Lower leg skin (tissue), 4 donors: ENCODE data around the gene IMMP1L. TPM values are rescaled to one million over a fixed set of nuclear protein-coding genes. Genes with fewer than 3 reads are reported as not detected.

Source experiments
- DNase-seq, 2 donors: peaks; one replicate each; pipeline ENCODE4 v3.0.0-alpha.2; 2019; ENCODE audit warnings: low spot score in 2 of 2
- H3K4me3 ChIP-seq: fragments of 200-600 bp; sonication (generic); 2 replicates; pipeline ENCODE4 v1.5.1; 2017; ENCODE audit warnings: mild to moderate bottlenecking, low read depth; ENCODE audit not compliant: poor library complexity, severe bottlenecking
- POLR2A ChIP-seq, 2 donors: fragments of 450-650 bp; IDR thresholded peaks; one replicate each; pipeline ENCODE4 v1.6.1; 2016 to 2017; ENCODE audit warnings: antibody characterized with exemption in 2 of 2, mild to moderate bottlenecking in 1 of 2, moderate library complexity in 1 of 2
- WGBS, 2 donors: methylation state at CpG; one replicate each; pipeline ENCODE4 v1.1.5; 2018; 5-methylcytosine and 5-hydroxymethylcytosine counted together
- intact Hi-C: fragments of 100-400 bp; cut with DNase I; formaldehyde crosslinking; loops from one replicate; pipeline ENCODE4 v1.15.0; 2023; ENCODE audit warnings: low total_unique reads
- total RNA-seq, 4 donors: library from RNA; depleted of rRNA; stranded (reverse); fragments of >200 nt; gene quantifications; one replicate each; pipeline ENCODE4 v1.1.0, GENCODE V29; 2016
- TF ChIP-seq, protein P1 (sequence below), 3 donors: fragments of 450-650 bp; IDR thresholded peaks; one replicate each; pipeline ENCODE4 v1.5.1; 2016; ENCODE audit warnings: antibody characterized with exemption in 3 of 3, mild to moderate bottlenecking in 3 of 3, moderate library complexity in 2 of 3

IMMP1L gene
- total RNA-seq, 4 donors from 2014 or later = 6.8 to 79.9 (median 26.4) TPM

GRCh38 chr11:31464436-31464835 is 45.0 kb downstream of the IMMP1L start:
- intact Hi-C loops = no loop called here

DNA sequence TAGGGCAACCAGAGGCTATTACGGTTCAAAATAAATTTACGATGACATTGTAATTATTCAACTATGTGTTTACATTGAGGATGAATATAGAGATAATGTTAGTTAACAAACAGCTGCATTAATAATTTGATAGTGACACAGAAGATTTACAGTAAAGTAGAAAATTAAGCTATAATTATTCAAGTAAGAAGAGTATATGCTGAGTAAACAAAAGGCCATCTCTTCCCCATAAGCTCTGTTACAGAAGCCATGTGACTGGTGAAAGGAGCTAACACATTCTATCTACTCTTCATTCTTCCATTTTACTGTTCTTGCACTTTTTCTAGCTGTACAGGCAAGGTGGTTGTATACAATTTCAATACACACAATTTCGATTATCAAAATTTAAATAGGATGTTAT is 54.2 kb downstream of the IMMP1L start:
- DNase-seq = no peak
- 95 to 96% methylated on average over 3 of the region's 3 CpGs for WGBS, 2 donors
- TF ChIP-seq, protein P1, sequence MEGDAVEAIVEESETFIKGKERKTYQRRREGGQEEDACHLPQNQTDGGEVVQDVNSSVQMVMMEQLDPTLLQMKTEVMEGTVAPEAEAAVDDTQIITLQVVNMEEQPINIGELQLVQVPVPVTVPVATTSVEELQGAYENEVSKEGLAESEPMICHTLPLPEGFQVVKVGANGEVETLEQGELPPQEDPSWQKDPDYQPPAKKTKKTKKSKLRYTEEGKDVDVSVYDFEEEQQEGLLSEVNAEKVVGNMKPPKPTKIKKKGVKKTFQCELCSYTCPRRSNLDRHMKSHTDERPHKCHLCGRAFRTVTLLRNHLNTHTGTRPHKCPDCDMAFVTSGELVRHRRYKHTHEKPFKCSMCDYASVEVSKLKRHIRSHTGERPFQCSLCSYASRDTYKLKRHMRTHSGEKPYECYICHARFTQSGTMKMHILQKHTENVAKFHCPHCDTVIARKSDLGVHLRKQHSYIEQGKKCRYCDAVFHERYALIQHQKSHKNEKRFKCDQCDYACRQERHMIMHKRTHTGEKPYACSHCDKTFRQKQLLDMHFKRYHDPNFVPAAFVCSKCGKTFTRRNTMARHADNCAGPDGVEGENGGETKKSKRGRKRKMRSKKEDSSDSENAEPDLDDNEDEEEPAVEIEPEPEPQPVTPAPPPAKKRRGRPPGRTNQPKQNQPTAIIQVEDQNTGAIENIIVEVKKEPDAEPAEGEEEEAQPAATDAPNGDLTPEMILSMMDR (IDR thresholded peaks at IDR 0.05) = no peak
- TF ChIP-seq POLR2A (IDR thresholded peaks at IDR 0.05) = no peak
- intact Hi-C loops = no loop called here
- H3K4me3 ChIP-seq = no peak overlapping the region

More at GRCh38 chr11:31464436-31464835, 45.0 kb downstream of the IMMP1L start:
- no peak overlapping the region for H3K4me3 ChIP-seq
- TF ChIP-seq POLR2A (IDR thresholded peaks at IDR 0.05) = no peak
- TF ChIP-seq, protein P1 (IDR thresholded peaks at IDR 0.05) = no peak
- 99% methylated on average over 3 of the region's 3 CpGs for WGBS, 2 donors
- no peak for DNase-seq

DNA sequence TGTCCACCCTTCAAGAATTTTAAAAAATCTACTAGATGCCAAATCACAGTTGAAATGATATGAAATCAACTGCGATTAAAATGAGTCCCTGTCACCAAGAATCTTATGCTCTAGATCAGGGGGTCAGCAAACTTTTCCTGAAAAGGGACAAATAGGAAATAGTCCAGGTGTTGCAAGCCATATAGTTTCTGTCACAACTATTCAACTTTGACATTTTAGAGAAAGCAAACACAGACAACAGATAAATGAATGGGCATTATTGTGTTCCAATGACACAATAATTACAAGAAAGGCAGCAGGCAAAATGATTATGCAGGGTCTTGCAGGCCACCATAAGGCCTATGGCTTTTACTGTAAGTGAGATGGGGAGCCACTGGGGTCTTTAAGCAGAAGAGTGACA is 58.6 kb downstream of the IMMP1L start:
- 95 to 96% methylated on average over 1 of the region's 1 CpG for WGBS, 2 donors
- intact Hi-C loops = no loop called here
- H3K4me3 ChIP-seq = no peak overlapping the region
- no peak for DNase-seq
- TF ChIP-seq, protein P1 (IDR thresholded peaks at IDR 0.05) = no peak
- TF ChIP-seq POLR2A (IDR thresholded peaks at IDR 0.05) = no peak

GRCh38 chr11:31449040-31449439 is 60.4 kb downstream of the IMMP1L start:
- no peak for DNase-seq
- TF ChIP-seq, protein P1 (IDR thresholded peaks at IDR 0.05) = no peak
- no peak for TF ChIP-seq POLR2A (IDR thresholded peaks at IDR 0.05)
- H3K4me3 ChIP-seq = no peak overlapping the region
- intact Hi-C loops = no loop called here
- WGBS, 2 donors = 92 to 93% methylated on average over 2 of the region's 2 CpGs

DNA sequence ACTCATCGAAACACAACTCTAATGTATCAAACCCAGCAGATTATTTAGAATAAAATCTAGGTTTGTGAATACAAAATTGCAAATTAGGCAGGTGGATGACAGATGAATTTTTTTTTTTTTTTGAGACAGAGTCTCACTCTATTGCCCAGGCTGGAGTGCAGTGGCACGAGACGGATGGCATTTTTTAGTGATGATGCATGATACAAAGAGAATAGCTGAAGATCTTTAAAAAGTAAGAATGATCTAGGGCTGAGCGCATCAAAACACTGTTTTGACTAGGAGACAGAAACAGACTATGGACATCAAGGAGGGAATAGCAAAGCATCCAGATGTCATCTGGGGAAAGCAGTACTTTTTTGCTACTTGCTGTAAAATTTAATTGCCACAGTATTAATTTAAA is 63.8 kb downstream of the IMMP1L start:
- 94 to 97% methylated on average over 4 of the region's 4 CpGs for WGBS, 2 donors
- intact Hi-C loops = no loop called here
- no peak overlapping the region for H3K4me3 ChIP-seq
- TF ChIP-seq POLR2A (IDR thresholded peaks at IDR 0.05) = no peak
- TF ChIP-seq, protein P1 (IDR thresholded peaks at IDR 0.05) = no peak
- DNase-seq = no peak

GRCh38 chr11:31443802-31444201 is 65.6 kb downstream of the IMMP1L start:
- no peak overlapping the region for H3K4me3 ChIP-seq
- no peak for DNase-seq
- 92 to 96% methylated on average over 3 of the region's 3 CpGs for WGBS, 2 donors
- no peak for TF ChIP-seq POLR2A (IDR thresholded peaks at IDR 0.05)
- TF ChIP-seq, protein P1 (IDR thresholded peaks at IDR 0.05) = no peak
- intact Hi-C loops = no loop called here
